Measurements from ENCODE around the gene ROPN1.

ROPN1 gene

GRCh38 chr3:123941542-123941941 is 50.4 kb downstream of the ROPN1 start:
- DNase-seq, result no peak

GRCh38 chr3:123941121-123941520 is 50.8 kb downstream of the ROPN1 start:
- DNase-seq, result no peak

DNA sequence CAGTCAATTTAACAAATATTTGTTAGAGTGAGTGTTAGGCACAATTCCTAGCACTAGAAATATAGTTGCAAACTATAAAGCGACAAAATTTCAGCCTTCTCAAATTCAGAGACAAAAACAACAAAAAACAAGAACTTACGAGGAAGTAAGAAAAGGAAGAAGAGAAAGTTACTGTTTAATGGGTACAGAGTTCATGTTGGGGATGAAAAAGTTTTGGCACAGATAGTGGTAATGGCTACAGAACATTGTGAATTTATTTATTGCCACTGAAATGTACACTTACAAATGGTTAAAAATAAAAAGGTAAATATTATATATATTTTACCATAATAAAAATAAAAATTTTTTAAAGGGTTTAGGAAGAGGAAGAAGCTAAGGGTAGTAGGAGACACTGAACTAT is 52.2 kb downstream of the ROPN1 start:
- DNase-seq, result no peak

GRCh38 chr3:123936400-123936799 is 55.5 kb downstream of the ROPN1 start:
- no peak for DNase-seq

- no peak for DNase-seq
Measured at GRCh38 chr3:123935830-123936229, 56.1 kb downstream of the ROPN1 start.

GRCh38 chr3:123934250-123934649 is 57.7 kb downstream of the ROPN1 start:
- DNase-seq, result no peak

- DNase-seq, result no peak
Measured at GRCh38 chr3:123930445-123930844, 61.5 kb downstream of the ROPN1 start.

GRCh38 chr3:123929325-123929724 is 62.6 kb downstream of the ROPN1 start:
- DNase-seq, result no peak

DNA sequence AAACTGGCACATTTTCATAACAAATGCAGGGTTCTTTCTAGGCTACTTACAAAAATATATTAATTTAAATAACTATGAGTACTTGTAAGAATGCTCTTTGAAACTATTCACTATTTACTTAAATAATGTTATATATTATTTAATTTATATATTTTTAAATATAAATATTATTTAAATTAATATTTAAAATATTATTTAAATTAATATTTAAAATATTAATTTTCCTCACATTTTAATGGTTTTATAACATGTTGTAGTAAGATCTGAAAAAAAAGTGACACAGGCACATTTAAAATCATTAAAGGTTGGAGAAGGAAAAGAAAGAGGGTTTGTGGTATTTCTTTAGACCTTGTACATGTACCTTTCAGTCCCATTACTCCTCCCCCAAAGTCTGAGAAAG is 65.5 kb downstream of the ROPN1 start:
- no peak for DNase-seq

GRCh38 chr3:123920868-123921267 is 71.1 kb downstream of the ROPN1 start:
- DNase-seq, result no peak

DNA sequence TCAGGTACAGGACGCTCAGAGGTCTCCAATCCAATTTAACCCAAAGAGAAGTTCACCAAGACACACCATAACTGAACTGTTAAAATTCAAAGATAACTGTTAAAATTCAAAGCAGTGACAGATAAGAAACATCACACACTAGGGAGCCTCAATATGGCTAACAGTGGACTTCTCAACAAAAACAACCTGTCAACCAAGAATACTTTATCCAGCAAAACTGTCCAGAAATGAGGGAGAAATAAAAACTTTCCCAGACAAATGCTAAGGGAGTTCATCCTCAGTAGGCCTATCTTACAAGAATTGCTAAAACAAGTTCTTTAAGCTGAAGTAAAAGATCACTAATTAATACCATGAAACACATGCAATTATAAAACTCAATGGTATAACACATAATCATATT is 71.5 kb downstream of the ROPN1 start:
- no peak for DNase-seq

DNA sequence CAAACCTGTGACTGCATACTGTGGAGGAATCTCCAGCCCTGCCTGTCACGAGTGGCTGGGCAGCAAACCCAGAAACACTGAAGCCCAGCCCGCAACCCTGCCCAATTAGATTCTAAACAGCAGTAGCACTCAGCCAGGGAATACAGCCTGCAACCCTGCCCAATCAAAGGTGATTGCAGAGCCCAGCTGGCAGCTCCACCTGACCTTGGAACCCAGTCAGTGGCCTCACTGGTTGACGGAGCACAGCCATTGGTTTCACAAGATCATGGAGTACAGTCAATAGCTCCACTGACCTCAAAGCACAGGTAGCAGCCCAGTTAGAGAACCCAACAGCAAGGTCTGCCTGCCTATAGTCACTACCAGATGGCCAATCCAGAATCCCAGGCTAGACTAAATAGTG is 72.6 kb downstream of the ROPN1 start:
- no peak for DNase-seq
